ENCODE measurements around the gene MEIOB.

GRCh38 chr16:1790261-1790610 lies 81.7 kb downstream of the MEIOB start:
- no peak for TF ChIP-seq EP300 (IDR thresholded peaks at IDR 0.05; ENCODE audit: borderline replicate concordance)
- TF ChIP-seq TCF12 (IDR thresholded peaks at IDR 0.05; ENCODE audit: low read depth): no peak
- no peak for TF ChIP-seq CREB1 (IDR thresholded peaks at IDR 0.05; ENCODE audit: low read depth)
- TF ChIP-seq RAD21 (IDR thresholded peaks at IDR 0.05; ENCODE audit: low read depth): no peak
- TF ChIP-seq TAF1 (IDR thresholded peaks at IDR 0.05; ENCODE audit: low read depth): no peak
- no peak for TF ChIP-seq REST (IDR thresholded peaks at IDR 0.05; ENCODE audit: low read depth)
- TF ChIP-seq MAX (IDR thresholded peaks at IDR 0.05): no peak
- TF ChIP-seq TEAD4 (IDR thresholded peaks at IDR 0.05): no peak
- no peak for TF ChIP-seq YY1 (IDR thresholded peaks at IDR 0.05; ENCODE audit: low read depth)
- no peak for TF ChIP-seq USF1 (IDR thresholded peaks at IDR 0.05)
- no peak for TF ChIP-seq CEBPB (IDR thresholded peaks at IDR 0.05)

Data from Ishikawa (cell line).